ENCODE results near the gene TTYH3. TPM values are rescaled to one million over a fixed set of nuclear protein-coding genes. Genes with fewer than 3 reads are reported as not detected.

TTYH3 gene
- total RNA-seq, 1 experiment from 2014 or later = 178 TPM

DNA sequence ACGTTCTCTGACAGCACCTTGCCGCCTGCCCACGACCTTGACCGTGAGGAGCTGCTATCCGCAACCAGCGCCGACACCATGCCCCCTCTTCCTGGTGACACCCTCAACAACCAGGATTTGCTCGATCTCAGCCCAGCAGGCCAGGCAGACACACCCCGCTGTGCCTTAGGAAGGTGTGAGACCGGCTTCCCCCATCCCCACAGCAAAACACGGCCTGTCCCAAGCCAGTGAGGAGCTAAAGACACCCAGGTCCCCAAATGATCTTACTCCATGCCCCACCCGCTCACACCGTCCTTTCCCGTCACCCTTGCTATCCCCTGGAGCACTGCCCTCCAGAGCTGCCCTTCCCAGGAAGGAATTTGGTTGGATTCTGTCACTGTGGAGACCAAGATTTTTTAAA, 21.3 kb upstream of the TTYH3 start:
- ChIA-PET POLR2A (no interaction called here), CTCF (interaction anchor here (0.6 to 3.9 kb wide), 9 partner anchors 11 to 159 kb away, joined by 3 to 27 read pairs (median 5); partner anchors contain the start of gene TTYH3)
- DNase-seq (ENCODE audit: low spot score) = no peak
- H3K9me3 Mint-ChIP-seq = no peaks in the 10 kb centered on the region
- no peaks in the 10 kb centered on the region for H3K36me3 Mint-ChIP-seq
- H3K27ac Mint-ChIP-seq = peak overlapping the region; percentile 30
- H3K27me3 Mint-ChIP-seq (ENCODE audit: low read depth) = no peaks in the 10 kb centered on the region
- H3K4me3 Mint-ChIP-seq = no peak overlapping the region
- no peak for ATAC-seq
- TF ChIP-seq PREB (CRISPR knock-in tag; IDR thresholded peaks at IDR 0.05; ENCODE audit: borderline replicate concordance) = no peak
- no peak for TF ChIP-seq RELA (CRISPR knock-in tag; IDR thresholded peaks at IDR 0.05; ENCODE audit: borderline replicate concordance)
- no peak for TF ChIP-seq NFE2L1 (CRISPR knock-in tag; IDR thresholded peaks at IDR 0.05)
- no peak for TF ChIP-seq TEAD4 (CRISPR knock-in tag; IDR thresholded peaks at IDR 0.05)
- TF ChIP-seq, protein P1, sequence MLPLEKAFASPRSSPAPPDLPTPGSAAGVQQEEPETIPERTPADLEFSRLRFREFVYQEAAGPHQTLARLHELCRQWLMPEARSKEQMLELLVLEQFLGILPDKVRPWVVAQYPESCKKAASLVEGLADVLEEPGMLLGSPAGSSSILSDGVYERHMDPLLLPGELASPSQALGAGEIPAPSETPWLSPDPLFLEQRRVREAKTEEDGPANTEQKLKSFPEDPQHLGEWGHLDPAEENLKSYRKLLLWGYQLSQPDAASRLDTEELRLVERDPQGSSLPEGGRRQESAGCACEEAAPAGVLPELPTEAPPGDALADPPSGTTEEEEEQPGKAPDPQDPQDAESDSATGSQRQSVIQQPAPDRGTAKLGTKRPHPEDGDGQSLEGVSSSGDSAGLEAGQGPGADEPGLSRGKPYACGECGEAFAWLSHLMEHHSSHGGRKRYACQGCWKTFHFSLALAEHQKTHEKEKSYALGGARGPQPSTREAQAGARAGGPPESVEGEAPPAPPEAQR (CRISPR knock-in tag; IDR thresholded peaks at IDR 0.05) = no peak
- no peak for TF ChIP-seq USF1 (CRISPR knock-in tag; IDR thresholded peaks at IDR 0.05)
- TF ChIP-seq, protein P2, sequence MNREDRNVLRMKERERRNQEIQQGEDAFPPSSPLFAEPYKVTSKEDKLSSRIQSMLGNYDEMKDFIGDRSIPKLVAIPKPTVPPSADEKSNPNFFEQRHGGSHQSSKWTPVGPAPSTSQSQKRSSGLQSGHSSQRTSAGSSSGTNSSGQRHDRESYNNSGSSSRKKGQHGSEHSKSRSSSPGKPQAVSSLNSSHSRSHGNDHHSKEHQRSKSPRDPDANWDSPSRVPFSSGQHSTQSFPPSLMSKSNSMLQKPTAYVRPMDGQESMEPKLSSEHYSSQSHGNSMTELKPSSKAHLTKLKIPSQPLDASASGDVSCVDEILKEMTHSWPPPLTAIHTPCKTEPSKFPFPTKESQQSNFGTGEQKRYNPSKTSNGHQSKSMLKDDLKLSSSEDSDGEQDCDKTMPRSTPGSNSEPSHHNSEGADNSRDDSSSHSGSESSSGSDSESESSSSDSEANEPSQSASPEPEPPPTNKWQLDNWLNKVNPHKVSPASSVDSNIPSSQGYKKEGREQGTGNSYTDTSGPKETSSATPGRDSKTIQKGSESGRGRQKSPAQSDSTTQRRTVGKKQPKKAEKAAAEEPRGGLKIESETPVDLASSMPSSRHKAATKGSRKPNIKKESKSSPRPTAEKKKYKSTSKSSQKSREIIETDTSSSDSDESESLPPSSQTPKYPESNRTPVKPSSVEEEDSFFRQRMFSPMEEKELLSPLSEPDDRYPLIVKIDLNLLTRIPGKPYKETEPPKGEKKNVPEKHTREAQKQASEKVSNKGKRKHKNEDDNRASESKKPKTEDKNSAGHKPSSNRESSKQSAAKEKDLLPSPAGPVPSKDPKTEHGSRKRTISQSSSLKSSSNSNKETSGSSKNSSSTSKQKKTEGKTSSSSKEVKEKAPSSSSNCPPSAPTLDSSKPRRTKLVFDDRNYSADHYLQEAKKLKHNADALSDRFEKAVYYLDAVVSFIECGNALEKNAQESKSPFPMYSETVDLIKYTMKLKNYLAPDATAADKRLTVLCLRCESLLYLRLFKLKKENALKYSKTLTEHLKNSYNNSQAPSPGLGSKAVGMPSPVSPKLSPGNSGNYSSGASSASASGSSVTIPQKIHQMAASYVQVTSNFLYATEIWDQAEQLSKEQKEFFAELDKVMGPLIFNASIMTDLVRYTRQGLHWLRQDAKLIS (CRISPR knock-in tag; IDR thresholded peaks at IDR 0.05; ENCODE audit: borderline replicate concordance) = no peak
- TF ChIP-seq E2F4 (CRISPR knock-in tag; IDR thresholded peaks at IDR 0.05; ENCODE audit: borderline replicate concordance, low read depth) = no peak
- TF ChIP-seq IRF2 (CRISPR knock-in tag; IDR thresholded peaks at IDR 0.05; ENCODE audit: borderline replicate concordance, low read depth) = no peak
- TF ChIP-seq E2F1 (CRISPR knock-in tag; IDR thresholded peaks at IDR 0.05) = no peak
- TF ChIP-seq NFYB (CRISPR knock-in tag; conservative IDR thresholded peaks at IDR 0.05; ENCODE audit: low read depth) = no peak
- TF ChIP-seq AR (CRISPR knock-in tag; IDR thresholded peaks at IDR 0.05) = no peak
- TF ChIP-seq ZNF138 (CRISPR knock-in tag; conservative IDR thresholded peaks at IDR 0.05) = no peak
- no peak for TF ChIP-seq ZNF671 (CRISPR knock-in tag; IDR thresholded peaks at IDR 0.05)
- TF ChIP-seq CREM (CRISPR knock-in tag; IDR thresholded peaks at IDR 0.05) = no peak
- H3K4me1 Mint-ChIP-seq = peaks cover 20% of the 10 kb centered on the region
